NCI-H69 (cell line): ENCODE results near the gene TTLL11.
A peak's percentile ranks its signal among the peaks of the same experiment; 100 is the strongest.

Experiments used
- DNase-seq: peaks from one replicate; lab custom pipeline; 2025; lab: John Stamatoyannopoulos, UW

TTLL11 gene

GRCh38 chr9:121852651-121853616 lies 240.2 kb downstream of the TTLL11 start:
- DNase-seq = no peak

DNA sequence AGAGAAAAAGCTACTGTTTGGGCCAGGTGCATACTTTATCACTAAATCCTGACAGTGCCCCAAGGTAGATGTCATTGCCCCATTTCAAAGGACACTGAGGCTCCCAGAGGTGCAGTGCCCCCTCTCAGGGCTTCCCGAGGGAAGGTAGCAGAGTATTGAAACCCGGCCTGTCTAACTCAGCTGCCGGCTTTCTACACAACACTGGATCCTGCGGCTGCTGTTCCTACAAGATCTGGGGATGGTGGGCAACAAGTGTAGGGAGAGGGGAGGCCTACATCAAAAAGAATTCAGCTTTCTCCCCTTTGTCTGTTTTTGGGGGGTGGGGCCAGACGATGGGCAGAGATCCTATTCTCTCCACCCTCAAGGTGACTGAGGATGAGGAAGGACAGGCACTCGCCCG lies 240.9 kb downstream of the TTLL11 start:
- no peak for DNase-seq

DNA sequence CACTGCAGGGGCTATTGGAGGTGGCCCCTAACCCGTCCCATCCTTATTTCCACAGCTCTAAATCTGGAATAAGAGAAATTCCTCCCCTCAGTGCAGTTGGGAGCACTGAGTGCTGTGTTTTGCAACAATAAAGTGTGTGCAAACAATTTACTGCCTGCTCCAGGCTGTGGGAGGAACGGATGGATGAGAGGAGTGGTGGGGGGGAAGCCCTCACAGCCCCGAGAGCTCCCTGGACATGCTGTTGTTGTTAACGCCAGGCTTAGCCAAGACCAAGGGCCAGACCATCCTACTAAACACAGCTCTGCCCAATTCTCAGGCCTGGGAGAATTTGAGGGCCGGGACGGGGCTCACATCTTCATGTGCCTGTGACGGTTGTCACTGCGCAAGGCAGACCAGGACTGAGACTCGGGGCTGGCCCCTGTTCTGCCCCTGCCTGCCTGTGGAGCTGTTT lies 241.4 kb downstream of the TTLL11 start:
- no peak for DNase-seq

- no peak for DNase-seq
Measured at GRCh38 chr9:121850366-121850765, 242.7 kb downstream of the TTLL11 start.

DNA sequence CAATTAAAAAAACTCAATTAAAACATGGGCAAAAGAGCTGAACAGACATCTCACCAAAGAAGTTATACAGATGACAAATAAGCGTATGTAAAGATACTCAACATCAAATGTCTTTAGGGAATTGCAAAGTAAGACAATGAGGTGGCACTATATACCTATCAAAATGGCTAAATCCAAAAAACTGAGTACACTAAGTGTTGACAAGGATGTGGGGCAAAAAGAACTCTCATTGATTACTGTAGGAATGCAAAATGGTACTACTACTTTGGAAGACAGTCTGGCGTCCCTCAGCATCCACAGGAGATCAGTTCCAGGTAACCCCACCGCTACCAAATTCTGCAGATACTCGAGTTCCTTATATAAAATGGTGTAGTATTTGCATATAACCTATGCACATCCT lies 243.6 kb downstream of the TTLL11 start:
- no peak for DNase-seq

DNA sequence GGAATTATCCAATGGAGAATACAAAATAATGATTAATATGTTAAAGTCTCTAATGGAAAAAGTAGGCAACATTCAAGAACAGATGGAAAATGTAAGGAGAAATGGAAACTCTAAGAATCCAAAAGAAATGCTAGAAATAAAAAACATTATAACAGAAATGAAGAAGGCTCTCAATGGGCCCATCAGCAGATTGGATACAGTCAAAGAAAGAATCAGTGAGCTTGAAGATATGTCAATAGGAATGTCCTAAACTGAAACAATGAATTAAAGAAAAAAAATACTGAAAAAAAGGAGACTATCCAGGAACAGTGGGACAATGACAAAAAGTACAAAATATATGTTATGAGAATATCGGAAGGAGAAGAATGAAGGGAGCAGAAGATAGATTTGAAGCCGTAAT lies 248.5 kb downstream of the TTLL11 start:
- DNase-seq = no peak

- DNase-seq = peak; percentile 17
Measured at GRCh38 chr9:121844098-121844497, 249.0 kb downstream of the TTLL11 start.

DNA sequence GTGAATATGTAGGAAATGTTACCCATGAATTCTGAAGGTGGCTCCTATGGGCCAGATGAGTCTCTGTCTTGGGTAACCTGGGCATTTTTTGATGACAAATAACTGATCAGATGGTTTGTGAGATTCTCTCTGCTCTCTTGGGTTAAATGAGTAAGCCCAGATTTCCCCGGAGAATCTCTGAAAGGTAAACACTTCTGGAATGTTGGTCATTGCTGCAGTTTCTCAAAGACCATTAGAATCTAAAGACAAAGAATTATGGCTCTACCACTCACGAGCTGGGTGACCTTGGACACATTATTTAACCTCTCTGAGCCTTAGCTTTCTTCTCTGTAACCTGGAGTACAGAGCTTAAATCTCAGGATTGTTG lies 250.5 kb downstream of the TTLL11 start:
- no peak for DNase-seq

GRCh38 chr9:121841771-121842611 lies 251.1 kb downstream of the TTLL11 start:
- DNase-seq = no peak

GRCh38 chr9:121840838-121841760 lies 252.0 kb downstream of the TTLL11 start:
- no peak for DNase-seq

DNA sequence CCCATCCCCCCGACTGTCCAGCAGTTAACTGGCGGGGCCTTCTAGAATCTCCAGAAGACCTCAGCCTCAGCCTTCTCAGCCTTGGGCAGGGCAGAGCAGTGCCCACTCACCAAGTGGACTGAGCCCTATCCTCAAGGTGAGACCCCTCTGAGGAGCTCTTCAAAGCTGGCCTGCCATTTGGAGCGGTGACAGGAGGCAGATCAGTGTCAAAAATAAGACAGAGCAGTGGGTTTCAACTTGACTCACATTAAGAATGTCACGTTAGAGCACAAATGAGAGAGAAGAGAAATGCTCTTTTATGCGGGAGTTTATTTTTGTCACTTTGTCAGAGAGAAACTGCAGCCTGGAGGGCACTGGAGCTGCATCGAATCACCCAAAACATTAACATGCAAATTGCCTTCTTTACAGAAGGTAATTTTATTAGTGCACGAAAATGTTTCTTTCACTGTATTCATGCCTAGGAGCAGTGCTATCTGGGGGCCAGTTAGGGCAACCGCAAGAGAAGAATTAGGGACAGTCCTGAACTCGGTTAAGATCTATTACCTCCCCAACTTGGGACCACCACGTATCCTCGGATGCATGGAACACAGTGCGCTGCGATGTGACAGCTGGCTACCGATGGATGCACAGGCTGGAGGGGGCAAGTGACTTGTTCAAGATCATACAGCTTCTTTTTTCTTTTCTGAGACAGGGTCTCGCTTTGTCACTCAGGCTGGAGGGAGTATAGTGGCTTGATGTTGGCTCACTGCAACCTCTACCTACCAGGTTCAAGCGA lies 253.2 kb downstream of the TTLL11 start:
- no peak for DNase-seq

DNA sequence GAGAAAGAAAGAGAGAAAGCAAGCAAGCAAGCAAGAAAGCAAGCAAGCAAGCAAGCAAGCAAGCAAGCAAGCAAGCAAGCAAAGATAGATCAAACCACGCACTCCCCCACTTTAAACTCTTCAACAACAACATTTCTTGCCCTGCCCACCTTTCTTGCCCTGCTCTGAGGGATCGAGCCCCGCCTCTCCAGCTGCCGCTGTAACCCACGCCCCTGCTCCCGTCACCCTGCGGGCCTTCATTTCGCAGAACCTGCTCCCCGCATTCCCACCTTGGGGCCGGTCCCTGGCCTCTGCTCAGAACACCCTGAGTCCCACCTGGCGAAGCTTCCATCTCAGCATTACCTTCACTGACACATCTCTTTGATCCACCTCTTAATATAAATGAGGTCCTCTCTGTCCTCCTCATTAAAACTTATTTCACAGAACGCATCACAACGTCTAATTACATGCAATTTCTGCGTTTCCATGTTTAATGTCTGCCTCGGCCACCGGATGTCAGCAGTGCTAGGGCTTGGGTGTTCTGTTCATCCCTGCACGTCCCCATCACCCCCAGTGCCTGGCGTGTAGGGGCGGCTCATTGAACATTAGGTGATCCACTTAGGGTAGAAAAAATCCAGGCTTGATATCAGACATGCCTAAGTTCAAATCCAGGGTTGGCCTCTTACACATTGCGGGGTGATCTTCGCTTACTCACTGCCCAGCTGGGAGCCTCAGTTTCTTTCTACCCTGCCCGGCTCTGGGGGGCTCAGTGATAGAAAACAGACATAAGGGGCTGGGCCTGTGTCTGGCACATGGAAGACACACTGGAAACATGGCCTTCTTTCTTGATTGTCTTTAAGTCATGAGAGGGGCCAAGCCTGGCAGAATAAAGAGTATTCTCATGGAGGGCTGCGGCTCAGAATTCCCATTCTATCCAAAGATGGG lies 254.1 kb downstream of the TTLL11 start:
- peak; percentile 35 for DNase-seq

DNA sequence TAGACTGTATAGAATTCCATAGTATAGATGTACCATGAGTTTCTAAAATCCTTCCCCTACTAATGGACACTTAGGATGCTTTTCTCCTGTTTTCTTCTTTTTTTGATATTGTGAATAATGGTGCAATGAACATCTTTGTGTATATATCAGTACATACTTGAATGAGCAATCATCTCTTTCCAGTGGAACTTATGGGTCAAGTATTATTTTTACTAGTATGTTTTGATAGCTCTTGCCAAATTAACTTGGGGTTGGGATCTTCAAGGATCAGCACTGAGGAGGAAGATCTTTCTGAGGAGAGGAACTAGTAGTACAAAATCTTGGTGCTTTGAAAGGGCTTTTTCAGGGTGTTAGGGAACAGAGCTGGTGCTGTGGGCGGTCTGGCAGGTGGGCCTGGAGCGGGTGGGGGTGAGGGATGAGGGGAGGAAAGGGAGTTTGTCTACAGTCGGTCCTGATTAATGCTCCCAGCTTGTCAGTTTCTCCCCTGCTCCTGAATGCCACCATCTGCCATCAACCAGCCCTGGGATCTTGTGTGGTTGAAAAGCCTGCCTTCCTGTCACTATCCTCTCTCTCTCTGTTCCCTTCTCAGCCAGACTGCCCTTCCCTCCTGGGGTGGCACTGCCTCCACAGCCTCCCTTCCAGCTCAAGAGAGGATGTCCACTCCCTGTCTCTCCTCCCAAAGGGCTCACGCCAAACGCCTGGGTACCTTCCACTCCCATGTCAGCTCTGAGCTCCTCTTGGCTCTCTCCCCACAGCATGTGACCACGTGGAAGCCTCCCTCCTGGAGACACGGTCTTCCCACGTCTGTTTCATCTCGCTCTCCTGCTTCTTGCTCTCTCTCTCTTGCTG lies 255.8 kb downstream of the TTLL11 start:
- DNase-seq = no peak

DNA sequence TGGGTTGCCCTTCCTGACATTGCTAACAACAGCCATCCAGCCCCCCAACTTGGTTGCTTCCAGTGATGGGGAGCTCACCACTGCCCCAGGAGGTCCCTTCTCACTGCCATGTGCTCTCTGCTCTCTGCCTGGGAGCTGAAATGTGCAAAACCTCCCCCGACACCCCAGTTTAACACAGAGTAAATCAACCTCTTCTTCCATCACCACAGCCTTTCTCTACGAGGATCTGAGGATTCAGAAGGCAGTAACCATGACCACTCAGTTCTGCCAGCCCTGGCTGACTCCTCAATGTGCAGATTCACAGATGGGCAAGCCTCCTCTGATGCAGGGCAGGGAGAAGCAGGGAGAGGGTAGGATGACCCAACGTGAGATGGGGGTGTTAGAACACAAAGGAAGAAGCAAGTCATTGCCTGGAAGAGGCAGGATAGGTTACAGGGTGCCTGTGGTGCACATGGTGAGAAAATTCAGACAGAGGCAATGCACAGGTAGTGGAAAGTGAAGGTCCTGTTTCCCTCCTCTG lies 256.7 kb downstream of the TTLL11 start:
- DNase-seq = no peak

DNA sequence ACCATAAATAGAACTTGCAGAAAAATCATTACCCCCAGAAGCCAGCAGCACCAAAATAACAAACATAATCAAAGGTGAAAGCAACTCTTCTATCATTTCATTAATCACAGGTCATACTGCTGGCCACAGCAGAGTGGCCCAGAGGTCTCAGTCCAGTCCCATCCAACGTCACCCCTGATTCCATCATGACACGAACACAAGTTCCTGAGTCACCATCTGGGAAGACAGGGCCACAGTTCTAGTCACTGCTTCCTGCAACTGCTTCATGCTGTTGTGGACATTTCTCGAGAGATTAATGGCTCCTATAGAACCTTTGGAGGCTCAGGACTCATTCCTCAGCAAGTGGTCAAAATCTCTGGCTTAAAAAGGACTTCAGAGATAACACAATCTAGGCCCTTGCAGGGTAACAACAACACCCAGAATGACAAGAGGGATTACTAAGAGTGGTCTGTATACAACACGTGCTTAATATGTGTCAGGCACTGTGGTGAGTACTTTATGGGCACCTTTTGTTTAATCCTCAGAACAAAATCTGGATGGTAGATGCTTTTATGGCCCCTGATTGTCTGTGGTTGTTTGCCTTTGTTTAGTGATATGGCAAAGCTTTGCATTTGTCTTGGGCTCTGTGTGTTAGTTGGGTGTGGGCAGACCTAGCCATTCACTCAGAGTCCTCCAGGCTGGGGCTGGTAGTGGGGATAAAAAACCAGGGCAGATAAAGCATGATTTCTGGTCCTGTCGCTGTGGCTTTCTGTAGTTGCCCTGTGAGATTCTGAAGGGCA lies 257.3 kb downstream of the TTLL11 start:
- DNase-seq = no peak

DNA sequence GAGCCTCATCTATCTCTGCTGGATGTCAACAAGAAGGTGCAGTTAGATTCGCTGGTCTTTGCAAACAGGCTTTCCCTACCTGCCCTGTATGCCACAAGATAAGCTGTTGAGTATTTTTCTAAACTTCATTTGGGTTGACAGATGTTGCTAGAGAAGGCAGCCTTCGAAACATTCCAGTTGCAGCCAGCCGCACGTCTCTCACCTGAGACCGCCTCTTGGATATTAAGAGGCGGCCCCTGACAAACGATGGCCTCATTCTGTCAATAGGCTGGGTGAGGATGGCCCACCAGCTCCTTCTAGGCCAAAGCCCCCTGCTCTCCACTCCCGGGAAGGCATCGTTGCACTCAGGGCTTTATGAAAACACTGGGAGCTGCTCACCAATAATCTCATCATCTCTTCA lies 260.0 kb downstream of the TTLL11 start:
- DNase-seq = no peak

- DNase-seq = no peak
Measured at GRCh38 chr9:121831869-121832268, 261.2 kb downstream of the TTLL11 start.
